GM23338 (cell line): Measurements from ENCODE around the gene SLIT1. TPM values are rescaled to one million over a fixed set of nuclear protein-coding genes. Genes with fewer than 3 reads are reported as not detected.

ENCODE experiments used
- ATAC-seq: fragments of 200-7000 bp; cut with Tn5 transposase; 3 replicates; pipeline ENCODE4 v1.9.1; 2020
- DNase-seq: peaks from one replicate; pipeline ENCODE4 v3.0.0-alpha.2; 2015; ENCODE audit warnings: low spot score
- H2AFZ ChIP-seq: fragments of 200-600 bp; sonication (generic); 2 replicates; pipeline ENCODE4 v1.8.0; 2016; ENCODE audit warnings: antibody characterized with exemption, mild to moderate bottlenecking, moderate library complexity
- H3F3A ChIP-seq: fragments of 200-600 bp; sonication (generic); replicated peaks from 2 replicates; pipeline ENCODE4 v1.8.0; 2017; ENCODE audit warnings: antibody characterized with exemption, mixed run types, low read depth
- H3K27ac ChIP-seq: fragments of 200-600 bp; sonication (generic); 2 replicates; pipeline ENCODE4 v1.6.1; 2016; ENCODE audit warnings: low read depth
- H3K27me3 ChIP-seq: fragments of 200-600 bp; sonication (generic); 2 replicates; pipeline ENCODE4 v1.8.0; 2016; ENCODE audit warnings: mild to moderate bottlenecking, mixed run types, moderate library complexity; ENCODE audit not compliant: insufficient read depth
- H3K36me3 ChIP-seq: fragments of 200-600 bp; sonication (generic); 2 replicates; pipeline ENCODE4 v1.8.0; 2016; ENCODE audit warnings: mild to moderate bottlenecking; ENCODE audit not compliant: insufficient read depth
- H3K4me1 ChIP-seq: fragments of 200-600 bp; sonication (generic); 2 replicates; pipeline ENCODE4 v1.8.0; 2016; ENCODE audit warnings: mild to moderate bottlenecking, moderate library complexity; ENCODE audit not compliant: insufficient read depth
- H3K4me2 ChIP-seq: fragments of 200-600 bp; sonication (generic); 2 replicates; pipeline ENCODE4 v1.7.1; 2017; ENCODE audit warnings: mixed run types
- H3K4me3 ChIP-seq: fragments of 200-600 bp; sonication (generic); 2 replicates; pipeline ENCODE4 v1.6.1; 2016; ENCODE audit warnings: mixed run types
- H3K79me2 ChIP-seq: fragments of 200-600 bp; sonication (generic); replicated peaks from 2 replicates; pipeline ENCODE4 v1.8.0; 2017; ENCODE audit warnings: mild to moderate bottlenecking; ENCODE audit not compliant: insufficient read depth
- H3K9me2 ChIP-seq: fragments of 200-600 bp; sonication (generic); 2 replicates; pipeline ENCODE4 v1.8.0; 2017; ENCODE audit not compliant: insufficient read depth
- H4K20me1 ChIP-seq: fragments of 200-600 bp; sonication (generic); replicated peaks from 2 replicates; pipeline ENCODE4 v1.8.0; 2017; ENCODE audit warnings: mild to moderate bottlenecking; ENCODE audit not compliant: insufficient read depth
- H3K27ac Mint-ChIP-seq: 2 replicates; pipeline ENCODE4 v1.8.0; 2020; ENCODE audit warnings: inconsistent platforms, mild to moderate bottlenecking, moderate library complexity, mixed read lengths
- H3K27me3 Mint-ChIP-seq: 3 replicates; pipeline ENCODE4 v1.8.0; 2022; ENCODE audit warnings: low read depth, mild to moderate bottlenecking, moderate library complexity, mixed read lengths, inconsistent platforms; ENCODE audit not compliant: insufficient read depth, poor library complexity
- H3K36me3 Mint-ChIP-seq: 3 replicates; pipeline ENCODE4 v1.8.0; 2021; ENCODE audit warnings: low read depth, mild to moderate bottlenecking, inconsistent platforms, moderate library complexity, mixed read lengths
- H3K4me1 Mint-ChIP-seq: 3 replicates; pipeline ENCODE4 v1.8.0; 2020; ENCODE audit warnings: mild to moderate bottlenecking, inconsistent platforms, mixed read lengths
- H3K4me3 Mint-ChIP-seq: 3 replicates; pipeline ENCODE4 v1.8.0; 2021; ENCODE audit warnings: moderate library complexity, mild to moderate bottlenecking, inconsistent platforms, mixed read lengths
- H3K9me3 Mint-ChIP-seq: 3 replicates; pipeline ENCODE4 v1.8.0; 2020; ENCODE audit warnings: moderate library complexity, mild to moderate bottlenecking, inconsistent platforms, mixed read lengths
- CREB1 ChIP-seq: fragments of 250-450 bp; sonication (Bioruptor Pico); IDR thresholded peaks from 2 replicates; pipeline ENCODE4 v1.5.0; 2020; ENCODE audit warnings: low read depth, mild to moderate bottlenecking, moderate library complexity
- CTCF ChIP-seq, 2 experiments: fragments of 200-600 bp in 1 of 2; sonication (generic) in 1 of 2; conservative IDR thresholded peaks; 2 replicates each; pipeline versions ENCODE4 v1.5.1 to v1.6.1; 2016 to 2017; ENCODE audit warnings: antibody characterized with exemption in 2 of 2, low read depth in 2 of 2, mild to moderate bottlenecking in 2 of 2, moderate library complexity in 1 of 2
- ETS1 ChIP-seq: IDR thresholded peaks from 2 replicates; pipeline ENCODE4 v1.6.1; 2016; ENCODE audit warnings: antibody characterized with exemption
- EZH2 ChIP-seq: fragments of 200-600 bp; sonication (generic); IDR thresholded peaks from one replicate; pipeline ENCODE4 v1.8.0; 2017; ENCODE audit warnings: antibody characterized with exemption, mild to moderate bottlenecking, low read depth; ENCODE audit not compliant: unreplicated experiment
- EZH2phosphoT487 ChIP-seq: fragments of 200-600 bp; sonication (generic); IDR thresholded peaks from one replicate; pipeline ENCODE4 v1.8.1; 2018; ENCODE audit warnings: antibody characterized with exemption; ENCODE audit not compliant: unreplicated experiment
- JUNB ChIP-seq: IDR thresholded peaks from one replicate; pipeline ENCODE4 v1.6.1; 2016; ENCODE audit warnings: antibody characterized with exemption; ENCODE audit not compliant: unreplicated experiment
- NANOG ChIP-seq: IDR thresholded peaks from 2 replicates; pipeline ENCODE4 v1.6.1; 2016; ENCODE audit warnings: antibody characterized with exemption, borderline replicate concordance
- POLR2AphosphoS5 ChIP-seq: IDR thresholded peaks from 2 replicates; pipeline ENCODE4 v1.6.1; 2016; ENCODE audit warnings: antibody characterized with exemption, low read depth
- REST ChIP-seq: IDR thresholded peaks from one replicate; pipeline ENCODE4 v1.6.1; 2018; ENCODE audit warnings: antibody characterized with exemption; ENCODE audit not compliant: unreplicated experiment
- STAT1 ChIP-seq: IDR thresholded peaks from one replicate; pipeline ENCODE4 v1.6.1; 2016; ENCODE audit warnings: antibody characterized with exemption; ENCODE audit not compliant: unreplicated experiment
- ZNF114 ChIP-seq: fragments of 250-450 bp; sonication (Bioruptor Pico); IDR thresholded peaks from 2 replicates; pipeline ENCODE4 v1.5.0; 2020; ENCODE audit warnings: mild to moderate bottlenecking, moderate library complexity
- ZNF331 ChIP-seq: fragments of 250-450 bp; sonication (Bioruptor Pico); IDR thresholded peaks from 2 replicates; pipeline ENCODE4 v1.5.0; 2020; ENCODE audit warnings: low read depth, mild to moderate bottlenecking, moderate library complexity
- ZNF462 ChIP-seq: fragments of 250-450 bp; sonication (Bioruptor Pico); IDR thresholded peaks from 2 replicates; pipeline ENCODE4 v1.5.0; 2020; ENCODE audit warnings: mild to moderate bottlenecking, moderate library complexity
- polyA plus RNA-seq: library from polyadenylated mRNA; unstranded; fragments of >200 nt; fragmentation: Nextera tagmentation; extraction: Ambion mirVana; gene quantifications from 2 replicates; pipeline ENCODE4 v1.2.1, GENCODE V29; 2016
- total RNA-seq: library from RNA; depleted of rRNA; stranded (reverse); fragments of >200 nt; shearing (Covaris generic); gene quantifications from 2 replicates; pipeline ENCODE4 v1.2.3, GENCODE V29; 2014

SLIT1 gene
- total and polyA plus RNA-seq, 2 experiments from 2014 or later: 0.76 to 1.7 TPM

GRCh38 chr10:97040248-97040584 lies 145.5 kb downstream of the SLIT1 start:
- Mint-ChIP-seq H3K27me3 (peaks cover 19% of the 10 kb centered on the region), H3K9me3 (no peaks in the 10 kb centered on the region), H3K36me3 (no peaks in the 10 kb centered on the region; the same call in 2 of the 3 replicates), H3K4me3 (no peak overlapping the region), H3K4me1 (peaks cover 16% of the 10 kb centered on the region), H3K27ac (no peak overlapping the region)
- Histone ChIP-seq H3K27me3 (no peaks in the 10 kb centered on the region), H3K79me2 (no peaks in the 10 kb centered on the region), H3K4me1 (peaks cover 6% of the 10 kb centered on the region), H3K4me2 (no peak overlapping the region), H3F3A (no peaks in the 10 kb centered on the region), H3K9me2 (no peaks in the 10 kb centered on the region), H4K20me1 (no peaks in the 10 kb centered on the region), H3K4me3 (no peak overlapping the region), H2AFZ (no peak overlapping the region), H3K36me3 (no peaks in the 10 kb centered on the region), H3K27ac (no peak overlapping the region)
- ATAC-seq: no peak
- DNase-seq: no peak
- TF ChIP-seq EZH2phosphoT487 (no peak), ZNF114 (CRISPR knock-in tag) (no peak), ZNF331 (CRISPR knock-in tag) (no peak), REST (no peak), POLR2AphosphoS5 (no peak), CTCF (conservative IDR thresholded peaks at IDR 0.05; ENCODE audit: low read depth in 2 of 2) (no peak), JUNB (no peak), CREB1 (CRISPR knock-in tag) (no peak), EZH2 (no peak), ZNF462 (CRISPR knock-in tag) (no peak), ETS1 (no peak), NANOG (no peak), STAT1 (no peak)
